T-helper 2 cell treated with Interferon-gamma antibody and Interleukin-4, amounts not matched to agents 100 ng/mL and 5 ng/mL, for 36 hours (primary cell): ENCODE data around the gene ZCCHC9. TPM values are rescaled to one million over a fixed set of nuclear protein-coding genes. Genes with fewer than 3 reads are reported as not detected.
"Not testable (repeated sequence)": the region's sequence is repeated elsewhere in the genome, so short reads cannot be mapped to it uniquely, and the experiment has no call there.

ENCODE experiments used
- intact Hi-C: fragments of 100-400 bp; cut with micrococcal nuclease; formaldehyde crosslinking; loops from one replicate; pipeline ENCODE4 v1.15.1; 2023
- total RNA-seq: library from RNA; stranded (reverse); gene quantifications from 2 replicates; pipeline ENCODE4 v1.2.3, GENCODE V29; 2022

The ZCCHC9 gene
- total RNA-seq, 1 donor from 2014 or later = 33.9 TPM

- intact Hi-C loops = loop anchor here (5.0 kb wide), 3 partner anchors 669 to 1791 kb away; partner anchors contain the start of genes ATG10, HOMER1 and ZFYVE16
Observed at GRCh38 chr5:81303563-81303962, 2.2 kb downstream of the ZCCHC9 start.

GRCh38 chr5:81305785-81306184 is 4.4 kb downstream of the ZCCHC9 start:
- intact Hi-C loops = no loop called here

- intact Hi-C loops = no loop called here
Observed at GRCh38 chr5:81308836-81309235, 7.4 kb downstream of the ZCCHC9 start.

GRCh38 chr5:81310402-81311063 is 9.1 kb downstream of the ZCCHC9 start:
- intact Hi-C loops = no loop called here

- intact Hi-C loops = no loop called here
Observed at GRCh38 chr5:81313278-81313677, 11.9 kb downstream of the ZCCHC9 start.

- intact Hi-C loops = no loop called here
Observed at GRCh38 chr5:81313686-81314085, 12.3 kb downstream of the ZCCHC9 start.

GRCh38 chr5:81314581-81314980 is 13.2 kb downstream of the ZCCHC9 start:
- intact Hi-C loops = no loop called here

- intact Hi-C loops = no loop called here
Observed at GRCh38 chr5:81315336-81315735, 13.9 kb downstream of the ZCCHC9 start.

- intact Hi-C loops = no loop called here
Observed at GRCh38 chr5:81315830-81316229, 14.4 kb downstream of the ZCCHC9 start.

- intact Hi-C loops = no loop called here
Observed at GRCh38 chr5:81316571-81316970, 15.2 kb downstream of the ZCCHC9 start.

GRCh38 chr5:81317536-81317935 is 16.1 kb downstream of the ZCCHC9 start:
- intact Hi-C loops = no loop called here

- intact Hi-C loops = no loop called here
Observed at GRCh38 chr5:81326554-81326953, 25.2 kb downstream of the ZCCHC9 start.

- intact Hi-C loops = no loop called here
Observed at GRCh38 chr5:81334304-81335061, 33.1 kb downstream of the ZCCHC9 start.

GRCh38 chr5:81335946-81336345 is 34.6 kb downstream of the ZCCHC9 start:
- intact Hi-C loops = no loop called here

- intact Hi-C loops = no loop called here
Observed at GRCh38 chr5:81336556-81336955, 35.2 kb downstream of the ZCCHC9 start.

GRCh38 chr5:81337803-81338202 is 36.4 kb downstream of the ZCCHC9 start:
- intact Hi-C loops = no loop called here

- intact Hi-C loops = not testable (repeated sequence)
Observed at GRCh38 chr5:81338213-81338612, 36.8 kb downstream of the ZCCHC9 start.

GRCh38 chr5:81344736-81345135 is 43.3 kb downstream of the ZCCHC9 start:
- intact Hi-C loops = no loop called here

GRCh38 chr5:81345411-81346003 is 44.1 kb downstream of the ZCCHC9 start:
- intact Hi-C loops = no loop called here

GRCh38 chr5:81349161-81349560 is 47.8 kb downstream of the ZCCHC9 start:
- intact Hi-C loops = no loop called here

- intact Hi-C loops = no loop called here
Observed at GRCh38 chr5:81350507-81350906, 49.1 kb downstream of the ZCCHC9 start.

- intact Hi-C loops = no loop called here
Observed at GRCh38 chr5:81353189-81353588, 51.8 kb downstream of the ZCCHC9 start.
